GM06990 (cell line): Measurements from ENCODE around the gene SIDT2.

Experiments
- DNase-seq: peaks from one replicate; pipeline ENCODE4 v3.0.0-alpha.2; 2011; ENCODE audit not compliant: insufficient read length; ENCODE audit errors: extremely low read depth
- H3K27me3 ChIP-seq: replicated peaks from 2 replicates; pipeline ENCODE4 v1.6.0; 2011; ENCODE audit warnings: low read length; ENCODE audit not compliant: control insufficient read depth, insufficient read depth
- H3K36me3 ChIP-seq: 2 replicates; pipeline ENCODE4 v1.5.1; 2011; ENCODE audit warnings: low read length; ENCODE audit not compliant: control insufficient read depth, insufficient read depth
- H3K4me3 ChIP-seq: replicated peaks from 2 replicates; pipeline ENCODE4 v1.5.1; 2011; ENCODE audit warnings: low read depth, mild to moderate bottlenecking, control low read depth, low read length
- TF ChIP-seq, protein P1 (sequence below): IDR thresholded peaks from 2 replicates; pipeline ENCODE4 v1.5.1; 2011; ENCODE audit warnings: low read length, control low read depth, mild to moderate bottlenecking, inconsistent platforms; ENCODE audit not compliant: insufficient read depth, poor library complexity, severe bottlenecking

The SIDT2 gene

DNA sequence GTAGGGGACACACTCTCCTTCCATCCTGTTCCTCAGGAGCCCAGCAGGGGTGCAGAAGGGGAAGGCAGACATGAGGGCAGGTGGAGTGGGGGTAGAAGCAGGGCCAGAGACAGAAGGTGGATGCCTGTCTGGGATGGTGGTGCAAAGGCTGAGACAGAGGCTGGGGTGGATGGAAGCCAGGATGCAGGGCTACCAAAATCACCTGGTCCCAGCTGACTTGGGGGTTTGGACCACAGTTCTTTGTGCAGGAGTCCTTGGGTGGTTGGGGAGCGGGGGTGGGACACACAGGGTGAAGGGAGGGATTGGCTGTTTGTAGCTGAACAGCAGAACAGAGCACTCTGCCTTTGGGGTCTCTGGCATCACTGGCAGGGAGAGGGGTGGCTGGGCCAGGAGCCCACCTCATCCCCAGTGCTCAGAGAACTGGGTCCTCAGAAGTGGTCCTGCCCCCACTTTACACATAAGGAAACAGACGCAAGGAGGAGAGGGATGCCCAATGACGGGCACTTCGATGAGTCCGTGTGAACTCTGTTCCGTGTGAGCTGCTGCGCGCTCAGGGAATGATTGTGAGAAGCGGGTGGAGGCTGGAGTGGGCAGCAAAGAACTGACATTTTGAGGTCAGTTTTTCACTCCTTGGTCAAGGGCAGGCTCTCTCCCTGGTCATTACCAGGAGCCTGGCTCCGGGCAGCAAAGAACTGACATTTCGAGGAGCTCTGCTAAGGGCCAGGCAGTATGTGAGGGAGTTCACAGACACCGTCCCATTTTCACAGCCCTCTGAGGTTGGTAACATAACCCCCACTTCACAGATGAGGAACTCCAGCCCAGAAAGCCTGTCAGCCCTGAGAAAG is 22.5 kb downstream of the SIDT2 start:
- Histone ChIP-seq H3K4me3 (no peak overlapping the region), H3K36me3 (peaks cover 16% of the 10 kb centered on the region), H3K27me3 (no peaks in the 10 kb centered on the region)
- TF ChIP-seq, protein P1, sequence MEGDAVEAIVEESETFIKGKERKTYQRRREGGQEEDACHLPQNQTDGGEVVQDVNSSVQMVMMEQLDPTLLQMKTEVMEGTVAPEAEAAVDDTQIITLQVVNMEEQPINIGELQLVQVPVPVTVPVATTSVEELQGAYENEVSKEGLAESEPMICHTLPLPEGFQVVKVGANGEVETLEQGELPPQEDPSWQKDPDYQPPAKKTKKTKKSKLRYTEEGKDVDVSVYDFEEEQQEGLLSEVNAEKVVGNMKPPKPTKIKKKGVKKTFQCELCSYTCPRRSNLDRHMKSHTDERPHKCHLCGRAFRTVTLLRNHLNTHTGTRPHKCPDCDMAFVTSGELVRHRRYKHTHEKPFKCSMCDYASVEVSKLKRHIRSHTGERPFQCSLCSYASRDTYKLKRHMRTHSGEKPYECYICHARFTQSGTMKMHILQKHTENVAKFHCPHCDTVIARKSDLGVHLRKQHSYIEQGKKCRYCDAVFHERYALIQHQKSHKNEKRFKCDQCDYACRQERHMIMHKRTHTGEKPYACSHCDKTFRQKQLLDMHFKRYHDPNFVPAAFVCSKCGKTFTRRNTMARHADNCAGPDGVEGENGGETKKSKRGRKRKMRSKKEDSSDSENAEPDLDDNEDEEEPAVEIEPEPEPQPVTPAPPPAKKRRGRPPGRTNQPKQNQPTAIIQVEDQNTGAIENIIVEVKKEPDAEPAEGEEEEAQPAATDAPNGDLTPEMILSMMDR = no peak
- no peak for DNase-seq

DNA sequence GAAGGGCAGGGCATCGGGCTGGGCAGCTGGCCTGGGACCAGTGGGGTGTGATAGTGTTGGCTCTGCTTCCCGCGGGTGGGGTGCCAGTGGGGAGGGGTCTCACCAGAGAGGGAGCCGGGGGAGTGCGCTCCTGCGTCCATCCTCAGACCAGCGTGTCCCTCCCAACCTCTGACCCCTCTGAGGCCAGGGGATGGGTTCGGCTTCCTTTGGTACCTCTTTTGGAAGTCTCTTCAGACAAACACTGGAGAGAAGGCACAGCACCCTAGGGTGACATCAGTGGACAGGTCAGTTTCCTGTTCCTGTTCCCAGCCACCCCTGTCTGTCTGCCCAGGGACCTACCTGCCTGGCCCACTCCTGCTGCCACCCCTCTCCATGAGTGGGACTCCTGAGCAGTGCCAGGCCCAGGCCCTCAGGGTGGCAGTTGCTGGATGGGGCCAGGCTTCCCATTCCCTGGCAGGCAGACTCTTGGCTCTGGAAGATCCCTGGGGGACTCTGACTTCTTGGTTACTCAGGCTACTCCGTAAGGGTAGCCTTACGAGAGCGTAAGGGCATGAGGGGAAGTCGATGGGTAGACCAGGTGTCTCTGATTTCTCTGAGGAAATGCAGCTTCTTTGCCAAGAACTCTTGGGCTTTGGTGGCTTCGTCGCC is 23.2 kb downstream of the SIDT2 start:
- H3K27me3 ChIP-seq = no peaks in the 10 kb centered on the region
- peaks cover 13% of the 10 kb centered on the region for H3K36me3 ChIP-seq
- H3K4me3 ChIP-seq = no peak overlapping the region
- DNase-seq = no peak
- TF ChIP-seq, protein P1 = no peak

DNA sequence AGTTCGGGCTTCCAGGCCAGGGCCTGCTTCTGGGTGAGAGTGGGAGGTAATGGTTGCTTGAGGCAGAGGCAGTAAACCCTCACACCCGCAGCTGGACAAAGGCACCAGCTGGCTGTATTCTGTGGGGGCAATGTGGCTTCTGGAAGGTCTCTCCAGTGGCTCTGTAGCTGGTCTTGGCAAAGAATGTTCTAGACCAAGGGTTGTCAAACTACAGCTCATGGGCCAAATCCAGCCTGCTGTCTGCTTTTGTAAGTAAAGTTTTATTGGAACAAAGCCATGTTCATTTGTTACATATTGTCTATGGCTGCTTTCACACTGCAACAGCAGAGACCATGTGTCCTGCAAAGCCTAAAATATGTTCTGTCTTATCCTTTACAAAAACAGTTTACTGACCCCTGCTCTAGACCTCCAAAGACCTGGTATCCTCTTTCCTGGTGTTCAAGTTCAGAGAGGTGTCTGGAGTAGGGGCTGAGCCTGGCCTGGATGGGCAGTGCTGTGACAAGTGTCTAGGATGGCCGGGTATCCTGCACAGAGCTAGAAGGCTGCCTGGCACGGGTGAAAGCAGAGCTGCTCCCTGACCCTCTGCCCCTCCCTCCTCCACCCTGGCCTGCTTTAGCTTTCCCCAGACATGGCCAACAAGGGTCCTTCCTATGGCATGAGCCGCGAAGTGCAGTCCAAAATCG is 24.0 kb downstream of the SIDT2 start:
- DNase-seq = no peak
- Histone ChIP-seq H3K36me3 (peaks cover 13% of the 10 kb centered on the region), H3K27me3 (no peaks in the 10 kb centered on the region), H3K4me3 (no peak overlapping the region)
- TF ChIP-seq, protein P1 = no peak

DNA sequence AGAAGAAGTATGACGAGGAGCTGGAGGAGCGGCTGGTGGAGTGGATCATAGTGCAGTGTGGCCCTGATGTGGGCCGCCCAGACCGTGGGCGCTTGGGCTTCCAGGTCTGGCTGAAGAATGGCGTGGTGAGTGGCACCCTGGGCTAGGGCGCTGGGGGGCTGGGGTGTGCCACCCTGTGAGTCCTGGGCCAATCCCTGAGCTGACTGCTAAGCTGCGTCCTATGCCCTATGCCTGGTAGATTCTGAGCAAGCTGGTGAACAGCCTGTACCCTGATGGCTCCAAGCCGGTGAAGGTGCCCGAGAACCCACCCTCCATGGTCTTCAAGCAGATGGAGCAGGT is 24.5 kb downstream of the SIDT2 start:
- TF ChIP-seq, protein P1 = no peak
- no peaks in the 10 kb centered on the region for H3K27me3 ChIP-seq

DNA sequence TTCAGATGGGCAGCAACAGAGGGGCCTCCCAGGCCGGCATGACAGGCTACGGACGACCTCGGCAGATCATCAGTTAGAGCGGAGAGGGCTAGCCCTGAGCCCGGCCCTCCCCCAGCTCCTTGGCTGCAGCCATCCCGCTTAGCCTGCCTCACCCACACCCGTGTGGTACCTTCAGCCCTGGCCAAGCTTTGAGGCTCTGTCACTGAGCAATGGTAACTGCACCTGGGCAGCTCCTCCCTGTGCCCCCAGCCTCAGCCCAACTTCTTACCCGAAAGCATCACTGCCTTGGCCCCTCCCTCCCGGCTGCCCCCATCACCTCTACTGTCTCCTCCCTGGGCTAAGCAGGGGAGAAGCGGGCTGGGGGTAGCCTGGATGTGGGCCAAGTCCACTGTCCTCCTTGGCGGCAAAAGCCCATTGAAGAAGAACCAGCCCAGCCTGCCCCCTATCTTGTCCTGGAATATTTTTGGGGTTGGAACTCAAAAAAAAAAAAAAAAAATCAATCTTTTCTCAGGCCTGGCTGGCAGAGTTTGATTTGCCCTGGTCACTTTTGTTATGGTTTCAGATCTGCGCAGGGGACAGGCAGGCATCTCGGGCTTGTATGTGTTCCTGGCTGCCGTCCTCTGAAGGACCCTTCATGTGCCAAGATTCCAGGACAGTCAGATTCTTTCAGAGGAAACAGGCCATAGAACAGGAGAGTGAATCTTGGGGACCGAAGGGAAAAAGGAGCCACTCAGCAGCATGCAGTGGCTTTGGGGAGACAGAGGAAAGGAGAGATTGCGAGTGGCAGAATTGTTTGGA is 25.9 kb downstream of the SIDT2 start:
- TF ChIP-seq, protein P1 = no peak
- Histone ChIP-seq H3K27me3 (no peaks in the 10 kb centered on the region), H3K4me3 (no peak overlapping the region), H3K36me3 (peaks cover 13% of the 10 kb centered on the region)
- DNase-seq = no peak

More for the DNA sequence above, 24.5 kb downstream of the SIDT2 start:
- H3K4me3 ChIP-seq = no peak overlapping the region
- DNase-seq = no peak
- H3K36me3 ChIP-seq = peaks cover 13% of the 10 kb centered on the region
